IPS-18a (cell line): Measurements from ENCODE around the gene SLC24A3.

Experiments
- H3K27ac ChIP-seq: one replicate; pipeline ENCODE4 v1.5.1; 2013; ENCODE audit warnings: low read length
- H3K27me3 ChIP-seq: one replicate; pipeline ENCODE4 v1.6.1; 2013; ENCODE audit warnings: mild to moderate bottlenecking, low read length; ENCODE audit not compliant: control insufficient read depth, insufficient read depth
- H3K36me3 ChIP-seq: one replicate; pipeline ENCODE4 v1.6.1; 2013; ENCODE audit warnings: low read depth, low read length; ENCODE audit not compliant: control insufficient read depth
- H3K4me1 ChIP-seq: one replicate; pipeline ENCODE4 v1.6.1; 2013; ENCODE audit warnings: low read depth, low read length; ENCODE audit not compliant: control insufficient read depth
- H3K4me3 ChIP-seq: one replicate; pipeline ENCODE4 v1.5.1; 2013; ENCODE audit warnings: low read length
- H3K9ac ChIP-seq: one replicate; pipeline ENCODE4 v1.6.1; 2013; ENCODE audit warnings: mild to moderate bottlenecking, low read length, moderate library complexity
- H3K9me3 ChIP-seq: one replicate; pipeline ENCODE4 v1.6.1; 2013; ENCODE audit warnings: low read depth, low read length; ENCODE audit not compliant: control insufficient read depth

The SLC24A3 gene

DNA sequence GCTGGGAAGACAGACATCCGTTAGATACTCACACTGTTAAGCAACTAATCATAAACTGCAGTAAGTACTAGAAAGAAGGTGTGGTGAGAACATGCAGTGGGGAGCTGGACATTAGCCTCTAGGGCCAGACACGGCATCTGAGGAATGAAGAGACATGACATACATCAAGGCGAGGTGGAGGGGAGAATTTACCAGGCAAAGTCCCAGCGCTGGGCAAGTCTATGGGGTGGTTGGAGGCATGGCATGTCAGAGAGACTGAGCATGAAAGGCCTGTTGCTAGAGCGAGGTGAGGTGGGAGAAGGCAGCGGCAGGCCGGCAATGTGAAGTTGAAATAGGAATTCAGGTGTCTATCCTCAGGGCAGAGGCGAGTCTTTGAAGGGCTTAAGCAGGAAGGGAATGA is 31.8 kb downstream of the SLC24A3 start:
- no peaks in the 10 kb centered on the region for H3K9me3 ChIP-seq
- H3K4me1 ChIP-seq: no peaks in the 10 kb centered on the region
- no peaks in the 10 kb centered on the region for H3K36me3 ChIP-seq
- H3K27ac ChIP-seq: no peak overlapping the region
- no peaks in the 10 kb centered on the region for H3K27me3 ChIP-seq
- H3K9ac ChIP-seq: no peak overlapping the region
- H3K4me3 ChIP-seq: no peak overlapping the region

DNA sequence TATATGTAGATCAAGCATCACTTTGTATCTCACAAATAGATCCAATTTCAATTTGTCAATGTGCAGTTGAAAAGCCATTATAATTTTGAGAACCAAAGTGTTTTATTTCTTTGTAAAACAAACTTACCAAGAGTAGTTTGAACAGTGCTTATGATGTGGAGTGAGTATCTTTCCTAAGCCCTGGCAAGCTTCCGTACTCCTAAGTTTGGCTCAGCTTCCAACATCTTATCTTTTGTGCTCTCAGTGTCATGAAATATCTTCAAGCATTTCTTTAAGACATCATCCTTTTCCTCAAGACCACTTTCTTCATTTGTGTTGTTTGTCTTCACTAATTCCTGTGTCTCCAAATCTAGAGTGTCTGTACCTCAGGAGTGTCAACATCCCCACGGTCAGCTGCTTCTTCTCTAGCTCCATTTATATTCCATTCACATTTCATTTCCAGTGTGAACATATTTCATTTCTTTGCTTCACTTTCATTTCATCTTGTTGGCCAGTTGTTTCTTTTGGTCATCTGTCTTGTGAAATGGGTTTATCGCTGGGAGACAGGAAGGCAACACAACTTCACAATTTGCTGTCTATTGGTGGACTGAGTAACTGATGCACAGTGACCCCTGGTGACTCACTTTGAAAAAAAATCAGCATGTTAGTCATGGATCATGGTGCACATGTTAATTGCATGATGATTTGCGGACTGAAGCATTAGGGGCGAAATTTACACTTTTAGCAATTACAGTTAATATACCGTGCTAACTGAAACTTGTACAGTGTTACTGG is 36.9 kb downstream of the SLC24A3 start:
- Histone ChIP-seq H3K27me3 (no peaks in the 10 kb centered on the region), H3K4me3 (no peak overlapping the region), H3K9ac (no peak overlapping the region)

DNA sequence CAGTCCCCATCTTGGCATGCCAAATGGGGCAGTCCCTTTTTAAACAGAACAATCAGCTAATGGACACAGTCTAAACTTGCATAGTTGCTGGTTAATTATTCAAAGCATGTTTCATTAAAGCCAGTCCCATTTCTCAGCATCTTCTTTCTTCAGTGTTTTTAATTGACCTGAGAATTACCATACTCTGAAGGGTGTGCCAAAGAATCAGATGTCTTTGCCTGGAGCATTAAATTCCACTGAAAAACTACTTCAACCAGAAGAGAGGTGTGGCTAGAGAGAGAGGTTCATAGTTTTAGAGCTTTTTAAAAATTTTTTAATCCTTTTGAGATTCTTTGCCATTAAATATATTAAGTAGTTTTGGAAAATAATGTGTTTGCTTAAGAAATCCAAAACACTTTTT is 37.9 kb downstream of the SLC24A3 start:
- no peak overlapping the region for H3K4me3 ChIP-seq
- no peak overlapping the region for H3K9ac ChIP-seq
- H3K9me3 ChIP-seq: no peaks in the 10 kb centered on the region
- H3K36me3 ChIP-seq: no peaks in the 10 kb centered on the region
- no peaks in the 10 kb centered on the region for H3K4me1 ChIP-seq
- H3K27ac ChIP-seq: no peak overlapping the region
- no peaks in the 10 kb centered on the region for H3K27me3 ChIP-seq

More for the DNA sequence above, 36.9 kb downstream of the SLC24A3 start:
- Histone ChIP-seq H3K4me1 (no peaks in the 10 kb centered on the region), H3K36me3 (no peaks in the 10 kb centered on the region), H3K27ac (no peak overlapping the region), H3K9me3 (no peaks in the 10 kb centered on the region)

DNA sequence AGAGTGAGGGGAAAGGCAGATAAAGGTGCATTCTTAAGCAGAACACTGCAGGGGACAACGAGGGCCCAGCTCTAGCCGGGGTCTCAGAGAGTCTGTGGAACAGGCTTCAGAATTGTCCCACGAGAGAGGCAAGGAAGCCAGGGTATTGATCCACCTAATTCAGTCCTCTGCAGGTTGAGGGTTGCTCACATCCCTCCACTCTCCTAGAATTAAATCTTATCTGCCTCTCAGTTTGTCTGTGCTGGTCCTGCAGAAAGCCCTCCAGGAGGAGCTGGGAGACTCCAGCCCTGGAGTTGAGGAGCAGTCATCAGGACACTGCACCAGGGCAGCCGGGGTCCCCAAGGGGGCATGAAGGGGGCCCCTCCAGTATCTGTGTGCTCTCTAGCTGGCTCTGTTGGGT is 39.1 kb downstream of the SLC24A3 start:
- no peaks in the 10 kb centered on the region for H3K36me3 ChIP-seq
- no peaks in the 10 kb centered on the region for H3K4me1 ChIP-seq
- no peak overlapping the region for H3K27ac ChIP-seq
- H3K9me3 ChIP-seq: no peaks in the 10 kb centered on the region
- no peak overlapping the region for H3K4me3 ChIP-seq
- no peaks in the 10 kb centered on the region for H3K27me3 ChIP-seq
- no peak overlapping the region for H3K9ac ChIP-seq

DNA sequence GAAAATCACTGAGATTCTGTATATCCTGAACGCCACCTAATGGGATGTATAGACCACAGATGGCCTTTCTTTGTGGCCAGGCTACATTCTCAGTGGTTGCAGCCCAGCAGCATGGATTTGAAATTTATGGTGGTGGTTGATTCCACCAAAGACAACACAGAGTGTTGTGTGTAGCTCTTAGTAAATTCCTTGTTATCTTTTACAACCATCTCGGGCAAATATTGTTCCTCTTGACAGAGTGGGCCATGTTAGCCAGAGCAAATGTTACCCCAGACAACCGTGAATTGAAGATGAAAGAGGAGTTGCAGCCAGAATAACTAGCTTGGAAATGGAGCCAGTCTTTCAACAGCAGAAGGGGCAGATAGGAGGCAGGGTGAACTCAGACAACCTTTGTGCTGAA is 39.5 kb downstream of the SLC24A3 start:
- no peak overlapping the region for H3K4me3 ChIP-seq
- H3K9me3 ChIP-seq: no peaks in the 10 kb centered on the region
- no peak overlapping the region for H3K9ac ChIP-seq
- no peaks in the 10 kb centered on the region for H3K27me3 ChIP-seq
- H3K36me3 ChIP-seq: no peaks in the 10 kb centered on the region
- H3K27ac ChIP-seq: no peak overlapping the region
- H3K4me1 ChIP-seq: no peaks in the 10 kb centered on the region

DNA sequence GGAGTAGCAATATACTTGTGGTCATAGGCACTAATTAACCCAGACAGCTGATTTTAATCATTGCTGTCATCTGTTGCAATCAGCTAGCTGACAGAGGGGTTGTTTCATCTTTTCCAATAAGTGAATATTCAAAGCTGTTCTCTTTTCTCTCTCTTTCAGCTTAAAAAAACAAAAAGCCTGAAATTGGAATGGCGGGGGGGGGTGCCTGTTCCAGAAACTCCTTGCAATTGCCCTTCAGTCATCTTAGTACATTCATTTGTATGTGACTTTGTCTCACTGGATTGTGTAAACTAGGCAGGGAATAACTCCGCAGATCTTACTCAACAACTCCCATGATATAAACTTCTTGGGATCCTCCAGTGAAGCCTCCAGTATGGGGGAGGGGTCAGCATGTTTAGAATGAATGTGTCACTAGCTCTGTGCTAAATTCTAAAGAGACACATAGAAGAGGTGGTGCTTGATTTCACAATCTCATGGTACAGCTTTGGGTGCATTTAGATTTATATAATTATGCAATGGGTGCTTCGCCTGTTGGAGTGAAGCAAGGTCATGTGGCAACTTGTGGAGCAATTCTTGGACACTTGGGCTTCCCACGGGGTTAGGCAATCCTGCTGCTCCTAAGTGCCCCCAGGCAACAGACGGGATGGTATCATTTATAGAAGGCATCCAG is 40.1 kb downstream of the SLC24A3 start:
- no peak overlapping the region for H3K27ac ChIP-seq
- H3K9me3 ChIP-seq: no peaks in the 10 kb centered on the region
- no peaks in the 10 kb centered on the region for H3K4me1 ChIP-seq
- H3K36me3 ChIP-seq: no peaks in the 10 kb centered on the region
- no peaks in the 10 kb centered on the region for H3K27me3 ChIP-seq
- H3K9ac ChIP-seq: no peak overlapping the region
- no peak overlapping the region for H3K4me3 ChIP-seq

DNA sequence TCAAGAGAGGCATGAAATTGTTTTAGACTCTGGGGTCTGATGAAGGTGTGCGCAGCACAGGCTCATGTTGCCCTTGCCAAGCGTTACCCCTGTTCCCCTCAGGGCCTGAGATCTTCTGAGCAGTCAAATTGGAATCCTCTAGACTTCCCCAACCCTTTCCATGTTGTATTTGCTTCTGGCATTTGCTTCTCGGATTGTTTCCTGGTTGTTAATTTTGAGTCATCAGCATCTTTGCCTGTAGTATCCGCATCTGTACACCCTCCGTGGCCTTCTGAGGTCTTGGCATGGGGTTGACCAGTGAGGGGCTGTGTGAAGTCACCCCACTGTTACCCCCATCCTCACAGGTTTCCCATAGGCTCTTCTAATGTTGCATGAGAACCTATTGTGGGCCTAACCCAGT is 40.9 kb downstream of the SLC24A3 start:
- no peaks in the 10 kb centered on the region for H3K9me3 ChIP-seq
- no peak overlapping the region for H3K9ac ChIP-seq
- H3K4me3 ChIP-seq: no peak overlapping the region
- H3K36me3 ChIP-seq: no peaks in the 10 kb centered on the region
- H3K4me1 ChIP-seq: no peaks in the 10 kb centered on the region
- no peaks in the 10 kb centered on the region for H3K27me3 ChIP-seq
- no peak overlapping the region for H3K27ac ChIP-seq

DNA sequence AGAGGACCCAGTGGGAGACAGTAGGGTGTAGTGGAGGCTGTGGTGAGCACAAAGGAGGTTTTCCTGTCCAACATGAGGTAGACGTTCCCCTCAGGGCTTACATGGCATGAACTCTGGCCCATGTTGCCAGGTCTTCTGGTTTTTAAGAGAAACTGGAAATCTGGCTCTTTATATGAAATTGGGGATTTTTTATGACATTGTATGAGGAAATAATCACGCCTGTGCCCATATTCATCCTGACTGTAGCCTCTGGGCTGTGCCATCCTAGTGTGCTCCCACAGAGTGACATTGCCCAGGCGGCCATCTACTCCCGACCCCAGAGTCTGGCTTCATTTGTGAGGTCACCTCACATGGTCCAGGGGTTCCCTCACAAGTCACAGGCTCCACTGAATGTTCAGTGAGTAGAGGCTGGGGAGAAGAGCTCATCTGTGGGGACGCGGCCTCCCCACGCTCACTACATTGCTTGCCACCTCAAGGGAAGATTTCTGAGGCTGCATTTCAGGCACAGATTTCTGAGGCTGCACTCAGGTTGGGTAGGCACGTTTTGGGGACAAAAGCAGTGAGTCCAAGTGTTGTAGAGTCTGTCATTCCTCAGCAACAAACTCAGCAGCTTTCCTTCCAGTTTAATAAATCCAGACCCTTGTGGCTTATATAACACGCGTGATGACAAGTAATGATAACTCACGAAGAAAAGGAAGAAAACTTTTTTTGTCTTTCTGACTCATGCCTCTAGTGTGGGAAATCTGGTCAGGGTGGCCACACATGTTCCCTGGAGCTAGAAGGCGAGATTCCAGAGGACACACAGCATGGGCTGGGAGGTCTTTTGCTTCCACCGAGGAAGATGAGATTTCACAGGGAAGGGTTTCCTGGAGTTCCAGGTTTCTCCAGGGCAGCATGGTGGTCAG is 41.7 kb downstream of the SLC24A3 start:
- Histone ChIP-seq H3K27ac (no peak overlapping the region), H3K4me1 (no peaks in the 10 kb centered on the region), H3K27me3 (no peaks in the 10 kb centered on the region)

DNA sequence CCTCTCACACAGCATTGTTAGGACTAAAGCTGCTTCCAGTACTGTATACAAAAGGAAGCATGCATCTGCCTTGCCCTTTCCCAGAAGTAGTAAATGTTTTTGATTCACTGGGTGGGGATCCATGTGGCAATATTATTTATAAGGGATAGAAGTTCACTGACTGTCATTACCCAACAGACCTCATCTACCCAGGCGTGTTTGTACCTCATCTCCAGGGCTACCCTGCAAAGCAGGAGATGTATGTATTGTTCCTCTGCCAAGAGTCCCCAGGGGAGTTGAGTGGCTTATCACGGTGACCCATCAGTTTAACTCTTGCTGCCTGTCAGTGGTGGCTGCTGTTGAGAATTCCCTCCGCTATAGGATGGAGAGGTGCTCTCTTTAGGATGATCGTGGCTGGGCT is 42.5 kb downstream of the SLC24A3 start:
- H3K4me1 ChIP-seq: no peaks in the 10 kb centered on the region
- no peaks in the 10 kb centered on the region for H3K9me3 ChIP-seq
- H3K9ac ChIP-seq: no peak overlapping the region
- H3K27me3 ChIP-seq: no peaks in the 10 kb centered on the region
- no peaks in the 10 kb centered on the region for H3K36me3 ChIP-seq
- no peak overlapping the region for H3K4me3 ChIP-seq
- H3K27ac ChIP-seq: no peak overlapping the region

More for the DNA sequence above, 41.7 kb downstream of the SLC24A3 start:
- H3K4me3 ChIP-seq: no peak overlapping the region
- H3K9ac ChIP-seq: no peak overlapping the region
- H3K9me3 ChIP-seq: no peaks in the 10 kb centered on the region
- H3K36me3 ChIP-seq: no peaks in the 10 kb centered on the region

DNA sequence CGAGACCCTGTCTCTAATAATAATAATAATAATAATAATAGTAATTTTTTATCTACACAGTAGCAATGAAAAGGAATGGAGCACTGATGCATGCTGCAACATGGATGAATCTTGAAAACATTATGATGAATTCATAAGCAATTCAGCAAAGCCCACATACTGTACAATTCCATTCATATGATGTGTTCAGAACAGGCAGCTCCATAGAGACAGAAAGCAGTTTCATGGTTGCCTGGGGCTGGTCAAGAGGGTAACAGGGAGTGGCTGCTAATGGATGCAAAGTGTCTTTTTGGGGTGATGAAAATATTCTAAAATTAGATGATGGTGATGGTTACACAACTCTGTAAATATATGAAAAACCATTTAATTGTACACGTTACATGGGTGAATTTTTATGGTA is 43.6 kb downstream of the SLC24A3 start:
- H3K4me1 ChIP-seq: no peaks in the 10 kb centered on the region
- no peaks in the 10 kb centered on the region for H3K36me3 ChIP-seq
- no peak overlapping the region for H3K9ac ChIP-seq
- H3K4me3 ChIP-seq: no peak overlapping the region
- H3K27ac ChIP-seq: no peak overlapping the region
- H3K27me3 ChIP-seq: no peaks in the 10 kb centered on the region
- no peaks in the 10 kb centered on the region for H3K9me3 ChIP-seq

DNA sequence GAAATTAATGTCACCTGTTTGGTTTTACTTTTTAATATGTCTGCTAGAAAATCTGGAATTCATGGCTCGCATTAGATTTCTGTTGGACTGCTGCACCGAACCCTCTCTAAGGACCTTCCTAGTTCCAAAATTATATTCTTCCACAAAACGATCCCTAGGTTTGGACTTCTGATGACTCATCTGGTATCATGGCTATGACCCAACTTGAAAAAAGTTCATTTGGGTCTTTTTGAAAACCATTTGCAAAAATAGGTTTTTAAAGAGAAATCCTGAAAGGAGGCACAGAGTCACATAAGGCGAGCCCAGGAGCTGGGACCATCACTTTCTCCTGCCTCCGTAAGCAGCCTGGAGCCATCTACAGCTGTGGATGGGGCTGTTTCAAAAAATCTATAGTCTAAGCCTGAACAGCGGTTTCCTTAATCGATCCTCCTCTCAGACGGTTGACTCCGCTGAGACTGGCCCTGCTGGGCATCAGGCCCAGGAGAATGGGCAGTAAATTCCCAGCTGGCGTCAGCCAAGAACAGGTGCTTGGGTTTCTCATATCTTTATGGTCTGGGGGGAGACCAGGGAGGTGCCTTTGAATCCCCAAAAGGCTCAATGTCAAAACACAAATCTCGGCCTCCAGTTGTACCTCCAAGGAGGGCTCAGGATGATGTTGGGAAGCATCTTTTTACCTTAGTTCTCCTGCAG is 44.6 kb downstream of the SLC24A3 start:
- Histone ChIP-seq H3K9ac (no peak overlapping the region), H3K4me1 (no peaks in the 10 kb centered on the region), H3K27me3 (no peaks in the 10 kb centered on the region), H3K9me3 (no peaks in the 10 kb centered on the region), H3K27ac (no peak overlapping the region), H3K4me3 (no peak overlapping the region), H3K36me3 (no peaks in the 10 kb centered on the region)
